Hepatocyte (in vitro differentiated cells): ENCODE measurements around the gene MYCBPAP.

Source experiments
- CTCF ChIP-seq: fragments of 200-600 bp; sonication (generic); IDR thresholded peaks from 2 replicates; pipeline ENCODE4 v1.5.1; 2016; ENCODE audit warnings: antibody characterized with exemption, mild to moderate bottlenecking; ENCODE audit not compliant: poor library complexity
- EZH2 ChIP-seq: fragments of 200-600 bp; sonication (generic); IDR thresholded peaks from 2 replicates; pipeline ENCODE4 v1.6.1; 2016; ENCODE audit warnings: antibody characterized with exemption, mild to moderate bottlenecking, borderline replicate concordance

GRCh38 chr17:50495217-50495823 lies 12.9 kb upstream of the MYCBPAP start:
- TF ChIP-seq CTCF = no peak
- TF ChIP-seq EZH2 = no peak
